Liver (tissue), 9 donors: ENCODE data around the gene DIAPH3. TPM values are rescaled to one million over a fixed set of nuclear protein-coding genes. Genes with fewer than 3 reads are reported as not detected.

Experiments
- DNase-seq: peaks from one replicate; pipeline ENCODE4 v3.0.0-alpha.2; 2017; ENCODE audit warnings: low spot score
- H3K27ac ChIP-seq, 2 donors: one replicate each; pipeline ENCODE4 v1.7.0; 2013; ENCODE audit warnings: inconsistent platforms in 2 of 2, low read length in 2 of 2, control low read depth in 1 of 2, low read depth in 1 of 2, mild to moderate bottlenecking in 1 of 2
- H3K27me3 ChIP-seq, 4 donors: one replicate each; pipeline versions ENCODE4 v1.6.1 to v1.7.0; 2013; ENCODE audit warnings: low read length in 3 of 4, inconsistent platforms in 1 of 4, mild to moderate bottlenecking in 1 of 4, moderate library complexity in 1 of 4; ENCODE audit not compliant: control insufficient read depth in 4 of 4, insufficient read depth in 4 of 4
- H3K36me3 ChIP-seq, 4 donors: one replicate each; pipeline versions ENCODE4 v1.6.1 to v1.7.0; 2013; ENCODE audit warnings: low read length in 3 of 4, mild to moderate bottlenecking in 3 of 4, low read depth in 1 of 4, moderate library complexity in 1 of 4; ENCODE audit not compliant: control insufficient read depth in 4 of 4, insufficient read depth in 3 of 4
- H3K4me1 ChIP-seq, 4 donors: one replicate each; pipeline versions ENCODE4 v1.6.1 to v1.7.0; 2013; ENCODE audit warnings: low read length in 3 of 4, mild to moderate bottlenecking in 3 of 4, moderate library complexity in 1 of 4; ENCODE audit not compliant: control insufficient read depth in 4 of 4, insufficient read depth in 4 of 4
- H3K4me3 ChIP-seq, 3 donors: one replicate each; pipeline versions ENCODE4 v1.6.1 to v1.7.0; 2013; ENCODE audit warnings: low read length in 3 of 3, control low read depth in 1 of 3, low read depth in 1 of 3, mild to moderate bottlenecking in 1 of 3
- H3K9ac ChIP-seq, 2 donors: one replicate each; pipeline ENCODE4 v1.7.0; 2013; ENCODE audit warnings: low read length in 2 of 2, mild to moderate bottlenecking in 2 of 2, moderate library complexity in 2 of 2, control low read depth in 1 of 2, low read depth in 1 of 2
- H3K9me3 ChIP-seq, 4 donors: one replicate each; pipeline versions ENCODE4 v1.6.1 to v1.7.0; 2013; ENCODE audit warnings: low read length in 3 of 4; ENCODE audit not compliant: control insufficient read depth in 4 of 4
- ATF3 ChIP-seq: IDR thresholded peaks from 2 replicates; pipeline ENCODE4 v1.6.1; 2016; ENCODE audit warnings: antibody characterized with exemption
- CTCF ChIP-seq: fragments of 150-350 bp; IDR thresholded peaks from 2 replicates; pipeline ENCODE4 v1.5.1; 2017; ENCODE audit warnings: improper control_type of control experiment, low read depth, low read length; ENCODE audit not compliant: missing input control
- EGR1 ChIP-seq, 2 donors: IDR thresholded peaks; 2 replicates each; pipeline ENCODE4 v1.6.1; 2016 to 2018; ENCODE audit warnings: antibody characterized with exemption in 2 of 2, low read depth in 2 of 2
- FOXA1 ChIP-seq: IDR thresholded peaks from 2 replicates; pipeline ENCODE4 v1.6.1; 2016; ENCODE audit warnings: antibody characterized with exemption
- FOXA2 ChIP-seq: IDR thresholded peaks from 2 replicates; pipeline ENCODE4 v1.6.1; 2016; ENCODE audit warnings: antibody characterized with exemption
- GABPA ChIP-seq, 2 donors: IDR thresholded peaks in 1 of 2; conservative IDR thresholded peaks in 1 of 2; 2 replicates each; pipeline ENCODE4 v1.6.1; 2016; ENCODE audit warnings: antibody characterized with exemption in 2 of 2, mild to moderate bottlenecking in 1 of 2, moderate library complexity in 1 of 2
- HNF4A ChIP-seq, 2 donors: conservative IDR thresholded peaks; 2 replicates each; pipeline ENCODE4 v1.6.1; 2016; ENCODE audit warnings: antibody characterized with exemption in 2 of 2, mild to moderate bottlenecking in 2 of 2
- HNF4G ChIP-seq: IDR thresholded peaks from 2 replicates; pipeline ENCODE4 v1.6.1; 2016; ENCODE audit warnings: antibody characterized with exemption
- JUND ChIP-seq, 2 donors: IDR thresholded peaks; 2 replicates each; pipeline ENCODE4 v1.6.1; 2016; ENCODE audit warnings: antibody characterized with exemption in 2 of 2
- MAX ChIP-seq: IDR thresholded peaks from 2 replicates; pipeline ENCODE4 v1.6.1; 2016; ENCODE audit warnings: antibody characterized with exemption
- NR2F2 ChIP-seq: IDR thresholded peaks from 2 replicates; pipeline ENCODE4 v1.6.1; 2016; ENCODE audit warnings: antibody characterized with exemption
- RAD21 ChIP-seq, 2 donors: IDR thresholded peaks; 2 replicates each; pipeline ENCODE4 v1.6.1; 2016; ENCODE audit warnings: antibody characterized with exemption in 2 of 2, mild to moderate bottlenecking in 2 of 2
- REST ChIP-seq: IDR thresholded peaks from 2 replicates; pipeline ENCODE4 v1.6.1; 2016; ENCODE audit warnings: antibody characterized with exemption, mild to moderate bottlenecking
- RXRA ChIP-seq, 2 donors: IDR thresholded peaks; 2 replicates each; pipeline ENCODE4 v1.6.1; 2017 to 2018; ENCODE audit warnings: antibody characterized with exemption in 2 of 2, mild to moderate bottlenecking in 1 of 2
- SP1 ChIP-seq: IDR thresholded peaks from 2 replicates; pipeline ENCODE4 v1.6.1; 2018; ENCODE audit warnings: antibody characterized with exemption, mild to moderate bottlenecking
- TAF1 ChIP-seq: conservative IDR thresholded peaks from 2 replicates; pipeline ENCODE4 v1.6.1; 2016; ENCODE audit warnings: antibody characterized with exemption, mild to moderate bottlenecking
- YY1 ChIP-seq: IDR thresholded peaks from 2 replicates; pipeline ENCODE4 v1.6.1; 2016; ENCODE audit warnings: antibody characterized with exemption, mild to moderate bottlenecking
- WGBS: extraction: QIAGEN DNeasy Blood & Tissue Kit; methylation state at CpG from one replicate; pipeline ENCODE4 v1.1.7; 2013; 5-methylcytosine and 5-hydroxymethylcytosine counted together
- polyA plus RNA-seq, 2 donors: library from polyadenylated mRNA; stranded (reverse) in 1 of 2; unstranded in 1 of 2; fragments of 200-250 nt in 1 of 2; fragments of >200 nt in 1 of 2; fragmentation: Nextera tagmentation in 1 of 2; extraction: Ambion mirVana in 1 of 2; gene quantifications; one replicate each; pipeline versions ENCODE4 v1.2.1 to v1.2.3, GENCODE V29; 2013 to 2015
- total RNA-seq, 2 donors: library from RNA; depleted of rRNA; stranded (reverse); fragments of >200 nt; gene quantifications; one replicate each; pipeline ENCODE4 v1.2.3, GENCODE V29; 2014
- donor health status: healthy.
- donor health status: healthy.
- donor health status: healthy.
- donor health status: healthy.
- donor health status: healthy.

Gene DIAPH3
- total and polyA plus RNA-seq, 4 donors, result 0.08 to 11.1 (median 0.27) TPM

GRCh38 chr13:59809564-59809963 lies 354.2 kb downstream of the DIAPH3 start:
- H3K9ac ChIP-seq, result no peak overlapping the region
- H3K9me3 ChIP-seq, result no peaks in the 10 kb centered on the region
- H3K27me3 ChIP-seq, result no peaks in the 10 kb centered on the region
- DNase-seq, result no peak
- no peak for TF ChIP-seq FOXA2
- no peak for TF ChIP-seq EGR1 (IDR thresholded peaks at IDR 0.05; ENCODE audit: low read depth in 2 of 2)
- no peak for TF ChIP-seq ATF3
- no peak for TF ChIP-seq CTCF
- no peak for TF ChIP-seq FOXA1
- no peak for TF ChIP-seq HNF4A (conservative IDR thresholded peaks at IDR 0.05)
- no peak for TF ChIP-seq RAD21 (IDR thresholded peaks at IDR 0.05)
- no peak for TF ChIP-seq SP1
- no peak for TF ChIP-seq REST
- TF ChIP-seq YY1, result no peak
- no peak for TF ChIP-seq JUND (IDR thresholded peaks at IDR 0.05)
- TF ChIP-seq MAX, result no peak
- no peak overlapping the region for H3K27ac ChIP-seq
- WGBS, result 95% methylated on average over 3 of the region's 3 CpGs
- H3K36me3 ChIP-seq, result no peaks in the 10 kb centered on the region
- H3K4me1 ChIP-seq, result no peaks in the 10 kb centered on the region
- H3K4me3 ChIP-seq, result no peak overlapping the region

GRCh38 chr13:59806801-59807200 lies 356.9 kb downstream of the DIAPH3 start:
- Histone ChIP-seq H3K4me3 (no peak overlapping the region), H3K36me3 (no peaks in the 10 kb centered on the region), H3K9me3 (no peaks in the 10 kb centered on the region), H3K9ac (no peak overlapping the region), H3K27me3 (no peaks in the 10 kb centered on the region), H3K27ac (no peak overlapping the region), H3K4me1 (no peaks in the 10 kb centered on the region)
- TF ChIP-seq JUND (IDR thresholded peaks at IDR 0.05) (no peak), GABPA (IDR thresholded peaks at IDR 0.05 in 1 of 2, conservative IDR thresholded peaks at IDR 0.05 in 1 of 2) (no peak), MAX (no peak), HNF4G (no peak), SP1 (no peak), TAF1 (no peak), HNF4A (conservative IDR thresholded peaks at IDR 0.05) (no peak), ATF3 (no peak), NR2F2 (no peak), FOXA1 (no peak), RXRA (IDR thresholded peaks at IDR 0.05) (no peak), RAD21 (IDR thresholded peaks at IDR 0.05) (no peak), YY1 (no peak), REST (no peak), CTCF (no peak), FOXA2 (no peak)
- no peak for DNase-seq
